GM12873 (cell line): Measurements from ENCODE around the gene USP54.

Experiments used
- TF ChIP-seq, protein P1 (sequence below): IDR thresholded peaks from 2 replicates; pipeline ENCODE4 v1.5.1; 2012; ENCODE audit warnings: low read depth, mild to moderate bottlenecking, moderate library complexity, low read length, control low read depth; ENCODE audit not compliant: insufficient read depth; ENCODE audit errors: missing control alignments

USP54 gene

DNA sequence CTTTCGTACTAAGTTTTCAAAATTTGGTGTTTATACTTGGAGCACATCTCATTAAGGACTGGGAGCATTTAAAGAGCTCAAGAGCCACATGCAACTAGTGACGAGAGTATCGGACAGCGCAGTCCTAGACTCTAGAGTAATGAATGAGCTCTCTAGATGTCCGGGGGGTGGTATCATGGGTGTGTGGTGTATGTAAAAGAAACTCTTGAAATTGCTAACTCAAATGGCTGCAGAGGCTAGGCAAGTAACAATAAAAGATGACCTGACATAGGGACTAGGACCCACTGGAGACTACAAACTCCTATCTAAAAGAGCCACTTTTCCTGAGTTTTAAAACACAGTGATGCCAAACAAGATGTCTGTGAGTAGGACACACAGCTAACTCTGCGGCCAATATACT lies 36.2 kb upstream of the USP54 start:
- TF ChIP-seq, protein P1, sequence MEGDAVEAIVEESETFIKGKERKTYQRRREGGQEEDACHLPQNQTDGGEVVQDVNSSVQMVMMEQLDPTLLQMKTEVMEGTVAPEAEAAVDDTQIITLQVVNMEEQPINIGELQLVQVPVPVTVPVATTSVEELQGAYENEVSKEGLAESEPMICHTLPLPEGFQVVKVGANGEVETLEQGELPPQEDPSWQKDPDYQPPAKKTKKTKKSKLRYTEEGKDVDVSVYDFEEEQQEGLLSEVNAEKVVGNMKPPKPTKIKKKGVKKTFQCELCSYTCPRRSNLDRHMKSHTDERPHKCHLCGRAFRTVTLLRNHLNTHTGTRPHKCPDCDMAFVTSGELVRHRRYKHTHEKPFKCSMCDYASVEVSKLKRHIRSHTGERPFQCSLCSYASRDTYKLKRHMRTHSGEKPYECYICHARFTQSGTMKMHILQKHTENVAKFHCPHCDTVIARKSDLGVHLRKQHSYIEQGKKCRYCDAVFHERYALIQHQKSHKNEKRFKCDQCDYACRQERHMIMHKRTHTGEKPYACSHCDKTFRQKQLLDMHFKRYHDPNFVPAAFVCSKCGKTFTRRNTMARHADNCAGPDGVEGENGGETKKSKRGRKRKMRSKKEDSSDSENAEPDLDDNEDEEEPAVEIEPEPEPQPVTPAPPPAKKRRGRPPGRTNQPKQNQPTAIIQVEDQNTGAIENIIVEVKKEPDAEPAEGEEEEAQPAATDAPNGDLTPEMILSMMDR = no peak

DNA sequence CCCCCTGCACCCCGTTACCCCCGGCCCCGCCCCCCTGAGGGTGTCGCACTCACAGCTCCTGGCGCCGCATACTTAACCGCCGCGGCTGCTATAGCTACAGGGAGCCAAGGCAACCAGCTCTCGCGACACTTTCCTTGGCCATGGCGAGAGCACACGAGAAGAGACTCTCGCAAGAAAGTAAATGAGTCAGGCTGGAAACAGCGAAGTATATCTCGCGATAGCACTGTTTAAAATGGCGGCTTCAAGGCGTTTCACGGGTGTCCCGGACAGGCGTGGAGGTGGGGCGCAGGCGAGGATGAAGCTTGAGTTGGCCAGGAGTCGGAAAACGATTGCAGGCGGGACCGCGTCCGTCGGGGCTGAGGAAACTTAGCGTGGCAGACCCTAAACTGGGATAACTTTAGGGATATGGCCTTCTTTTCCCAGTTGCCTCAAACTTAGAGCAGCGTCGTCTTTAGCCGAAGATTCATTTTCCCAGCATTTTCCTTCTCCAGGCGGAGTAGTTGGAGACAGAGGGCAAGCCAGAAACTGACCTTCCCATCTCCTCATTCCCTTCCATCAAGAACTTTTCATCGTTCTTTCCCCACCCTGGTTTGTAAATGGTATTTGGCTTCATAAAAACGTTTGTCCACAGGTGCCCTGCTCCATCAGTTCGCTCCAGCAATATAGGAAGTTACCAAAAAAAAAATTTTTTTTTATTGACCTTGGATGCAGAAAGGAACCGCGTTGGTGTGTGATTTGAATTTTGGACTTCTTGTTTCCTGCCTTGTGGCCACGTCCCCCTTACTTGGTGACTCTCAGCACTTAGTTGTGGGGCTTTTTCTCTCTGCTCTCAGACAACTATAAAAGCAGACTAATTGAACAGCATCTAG lies 35.0 kb upstream of the USP54 start:
- TF ChIP-seq, protein P1 = no peak

DNA sequence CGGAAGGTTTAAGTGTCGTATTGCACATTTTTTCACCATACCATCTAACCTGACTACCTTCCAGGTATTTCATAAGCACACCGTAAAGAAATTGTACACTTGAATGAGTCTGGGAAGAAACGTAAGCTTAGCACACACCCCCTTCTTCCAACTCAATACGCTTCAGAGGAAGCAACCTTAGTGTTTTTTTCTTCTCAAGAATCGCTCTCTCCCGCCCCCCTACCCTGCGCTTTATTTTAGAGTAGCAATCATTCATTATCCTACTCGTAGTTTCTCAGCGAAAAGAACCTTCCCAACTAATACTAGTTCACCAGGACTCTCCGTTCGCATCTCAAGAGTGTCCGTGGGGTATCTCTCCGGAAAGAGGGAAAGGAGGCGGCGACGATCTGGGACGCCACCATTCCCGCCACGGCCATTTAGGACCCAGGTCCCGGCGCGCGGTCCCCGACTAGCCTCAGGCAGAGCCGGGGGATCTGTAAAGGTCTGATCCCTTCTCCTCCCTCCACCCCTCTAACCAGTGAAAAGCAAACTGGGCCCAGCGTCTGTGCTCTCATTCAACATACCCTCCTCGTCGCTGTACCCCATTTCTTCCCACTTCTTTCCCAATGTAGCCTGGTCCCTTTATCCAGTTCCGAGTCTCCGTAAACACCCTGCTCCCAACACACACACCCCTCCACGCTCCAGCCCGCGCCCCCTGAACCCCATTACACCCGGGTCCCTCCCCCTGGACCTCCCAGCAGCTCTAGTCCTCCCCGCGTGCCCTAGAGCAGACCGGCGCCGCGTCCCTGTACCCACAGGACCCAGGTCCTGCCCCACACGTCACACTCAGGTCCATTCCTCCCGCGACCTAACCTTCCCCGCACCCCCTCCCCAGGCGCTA lies 34.1 kb upstream of the USP54 start:
- TF ChIP-seq, protein P1 = no peak

DNA sequence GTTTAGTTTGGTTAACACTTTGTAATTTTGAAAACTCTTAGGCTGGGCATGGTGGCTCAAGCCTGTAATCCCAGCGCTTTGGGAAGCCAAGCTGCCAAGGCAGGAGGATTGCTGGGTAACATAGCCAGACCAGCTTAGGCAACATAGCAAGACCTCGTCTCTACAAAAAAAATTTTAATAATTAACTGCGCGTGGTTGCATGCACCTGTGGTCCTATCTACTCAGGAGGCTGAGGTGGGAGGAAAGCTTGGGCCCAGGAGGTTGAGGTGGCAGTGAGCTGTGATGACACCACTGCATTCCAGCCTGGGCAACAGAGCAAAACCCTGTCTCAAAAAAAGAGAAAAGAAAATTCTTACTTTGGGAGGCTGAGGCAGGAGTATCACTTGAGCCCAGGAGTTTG lies 31.9 kb upstream of the USP54 start:
- TF ChIP-seq, protein P1 = no peak

DNA sequence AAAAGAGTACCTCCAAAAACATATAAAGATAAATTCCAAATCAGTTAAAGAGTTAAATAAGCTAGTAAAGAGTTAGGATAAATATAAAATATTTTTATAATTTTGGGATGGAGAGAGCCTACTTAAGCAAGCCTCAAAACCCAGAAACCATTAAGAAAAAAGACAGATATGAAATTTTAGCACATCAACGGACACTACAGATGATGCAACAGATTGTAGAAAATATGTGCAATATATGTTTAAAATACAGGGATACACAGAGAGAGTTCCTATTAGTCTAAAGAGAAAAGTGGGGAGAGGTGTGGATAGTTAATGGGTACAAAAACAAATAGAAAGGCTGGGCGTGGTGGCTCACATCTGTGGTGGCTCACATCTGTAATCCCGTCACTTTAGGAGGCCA lies 23.6 kb upstream of the USP54 start:
- TF ChIP-seq, protein P1 = no peak

DNA sequence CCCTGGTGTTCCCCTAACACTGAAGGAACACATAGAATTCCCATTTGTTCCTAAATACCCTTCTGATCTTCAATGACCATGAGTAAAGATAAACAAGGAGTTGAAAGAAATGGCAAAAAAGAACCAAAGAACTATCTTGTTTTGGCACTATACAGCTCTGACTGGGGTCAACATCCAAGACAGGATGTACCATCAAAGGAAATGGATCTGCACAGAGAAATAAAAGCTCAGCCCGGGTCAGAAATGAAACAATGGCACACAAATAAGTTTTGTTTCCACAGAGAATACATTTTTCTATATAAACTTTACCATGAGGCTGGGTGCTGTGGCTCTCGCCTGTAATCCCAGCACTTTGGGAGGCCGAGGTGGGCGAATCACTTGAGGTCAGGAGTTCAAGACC lies 18.0 kb upstream of the USP54 start:
- TF ChIP-seq, protein P1 = no peak

DNA sequence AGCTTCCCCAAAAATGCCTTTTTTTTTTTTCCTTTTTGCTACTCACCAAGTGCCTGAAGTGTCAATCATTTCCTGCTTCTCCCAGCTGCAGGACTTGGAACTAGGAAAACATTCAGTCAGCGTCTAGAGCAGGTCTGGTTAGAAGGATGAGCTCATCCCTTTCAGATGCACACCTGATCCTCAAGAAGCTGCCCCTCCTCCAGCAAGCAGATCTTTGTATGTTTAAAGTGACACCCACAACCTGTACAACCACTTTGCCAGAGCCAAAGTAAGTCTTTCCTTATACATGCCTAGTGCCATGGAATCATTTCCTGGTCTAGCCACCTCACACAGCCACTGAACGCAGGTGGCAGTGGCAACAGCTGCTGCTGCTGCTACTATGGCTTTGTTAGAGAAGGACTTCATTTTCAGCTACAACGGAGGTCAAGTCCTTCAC lies 10.4 kb upstream of the USP54 start:
- TF ChIP-seq, protein P1 = no peak
